GM12878 (cell line): Measurements from ENCODE around the gene IER5. TPM values are rescaled to one million over a fixed set of nuclear protein-coding genes. Genes with fewer than 3 reads are reported as not detected.

Experiments
- ATAC-seq: fragments of 200-7000 bp; cut with Tn5 transposase; 3 replicates; pipeline ENCODE4 v1.9.1; 2020; ENCODE audit warnings: mild to moderate bottlenecking, moderate library complexity
- BruUV-seq: library from RNA; stranded (reverse); fragments of 400-500 nt; replicated peaks from 2 replicates; lab custom pipeline; 2021; lab: Mats Ljungman, UMichigan
- CTCF ChIA-PET: fragments of 300-600 bp; sonication (Branson Sonifier 250); formaldehyde crosslinking; extraction: SDS; loops from one replicate; lab custom pipeline; 2021; ENCODE audit warnings: inconsistent platforms; lab: Yijun Ruan, JAX
- POLR2A ChIA-PET: fragments of 350-600 bp; formaldehyde crosslinking; extraction: SDS; loops from one replicate; lab custom pipeline; 2021; ENCODE audit warnings: inconsistent platforms; lab: Charles Lee
- RAD21 ChIA-PET: fragments of 300-600 bp; sonication (Branson Sonifier 250); formaldehyde crosslinking; loops from one replicate; lab custom pipeline; 2023; ENCODE audit warnings: antibody characterized with exemption; ENCODE audit not compliant: unreplicated experiment; lab: Charles Lee
- SMC1A ChIA-PET: fragments of 300-600 bp; sonication (Branson Sonifier 250); formaldehyde crosslinking; loops from one replicate; lab custom pipeline; 2023; ENCODE audit not compliant: unreplicated experiment, uncharacterized antibody; lab: Charles Lee
- DNase-seq: peaks from one replicate; pipeline ENCODE4 v3.0.0-alpha.2; 2011; ENCODE audit warnings: low read depth, low spot score
- FAIRE-seq: peaks from 3 replicates; lab custom pipeline; 2011; peaks lifted over from hg19 to GRCh38; lab: Jason Lieb, UNC
- H2AFZ ChIP-seq: 2 replicates; pipeline ENCODE4 v1.6.0; 2011; ENCODE audit warnings: low read depth, low read length, control low read depth; ENCODE audit not compliant: control insufficient read depth
- H3K27ac ChIP-seq: 2 replicates; pipeline ENCODE4 v1.5.1; 2011; ENCODE audit warnings: control low read depth; ENCODE audit not compliant: control insufficient read depth, insufficient read depth
- H3K27me3 ChIP-seq, 2 experiments: replicated peaks in 1 of 2; 2 replicates each; pipeline versions ENCODE4 v1.6.0 to v1.6.1; 2011; ENCODE audit warnings: low read length in 1 of 2; ENCODE audit not compliant: control insufficient read depth in 2 of 2, insufficient read depth in 2 of 2
- H3K36me3 ChIP-seq, 2 experiments: 2 replicates each; pipeline ENCODE4 v1.5.1; 2011; ENCODE audit warnings: low read length in 1 of 2; ENCODE audit not compliant: control insufficient read depth in 2 of 2, insufficient read depth in 2 of 2
- H3K4me1 ChIP-seq: 2 replicates; pipeline ENCODE4 v1.6.1; 2011; ENCODE audit warnings: mild to moderate bottlenecking, low read length, moderate library complexity, mixed read lengths; ENCODE audit not compliant: control insufficient read depth, insufficient read depth
- H3K4me2 ChIP-seq: 2 replicates; pipeline ENCODE4 v1.6.0; 2011; ENCODE audit warnings: control low read depth; ENCODE audit not compliant: control insufficient read depth, insufficient read depth
- H3K4me3 ChIP-seq: fragments of 200-600 bp; sonication (generic); 2 replicates; pipeline ENCODE4 v1.5.1; 2016
- H3K79me2 ChIP-seq: 2 replicates; pipeline ENCODE4 v1.6.0; 2011; ENCODE audit warnings: low read length; ENCODE audit not compliant: control insufficient read depth, insufficient read depth
- H3K9ac ChIP-seq: 2 replicates; pipeline ENCODE4 v1.8.0; 2011; ENCODE audit warnings: low read length, control low read depth, mixed read lengths; ENCODE audit not compliant: control insufficient read depth, insufficient read depth
- H3K9me3 ChIP-seq: replicated peaks from 3 replicates; pipeline ENCODE4 v1.5.1; 2011; ENCODE audit warnings: mild to moderate bottlenecking, low read length; ENCODE audit not compliant: control insufficient read depth, insufficient read depth
- H4K20me1 ChIP-seq: 2 replicates; pipeline ENCODE4 v1.6.0; 2011; ENCODE audit not compliant: control insufficient read depth, insufficient read depth
- ATF2 ChIP-seq: IDR thresholded peaks from 2 replicates; pipeline ENCODE4 v1.6.1; 2012; ENCODE audit warnings: low read length, inconsistent platforms
- BCL3 ChIP-seq: IDR thresholded peaks from 2 replicates; pipeline ENCODE4 v1.6.1; 2011; ENCODE audit warnings: borderline replicate concordance, low read depth, mild to moderate bottlenecking, moderate library complexity, low read length; ENCODE audit not compliant: insufficient read depth, poor library complexity, severe bottlenecking
- CBX3 ChIP-seq: fragments of 200-600 bp; sonication (generic); IDR thresholded peaks from 2 replicates; pipeline ENCODE4 v1.6.1; 2016; ENCODE audit warnings: low read depth, borderline replicate concordance
- CREB1 ChIP-seq: IDR thresholded peaks from 2 replicates; pipeline ENCODE4 v1.6.1; 2012; ENCODE audit warnings: low read depth, mild to moderate bottlenecking, inconsistent platforms
- E4F1 ChIP-seq: fragments of 450-650 bp; IDR thresholded peaks from 2 replicates; pipeline ENCODE4 v1.6.1; 2018; ENCODE audit warnings: borderline replicate concordance, mild to moderate bottlenecking; ENCODE audit not compliant: partially characterized antibody
- FOXK2 ChIP-seq: fragments of 450-650 bp; IDR thresholded peaks from 2 replicates; pipeline ENCODE4 v1.6.1; 2017; ENCODE audit warnings: mild to moderate bottlenecking, moderate library complexity
- HCFC1 ChIP-seq: fragments of 150-350 bp; IDR thresholded peaks from 2 replicates; pipeline ENCODE4 v1.6.1; 2014; ENCODE audit warnings: low read length
- HSF1 ChIP-seq: fragments of 150-350 bp; IDR thresholded peaks from 2 replicates; pipeline ENCODE4 v1.6.1; 2014; ENCODE audit warnings: mild to moderate bottlenecking, low read depth, low read length
- IRF3 ChIP-seq: fragments of 450-650 bp; IDR thresholded peaks from 2 replicates; pipeline ENCODE4 v1.6.1; 2014; ENCODE audit warnings: mild to moderate bottlenecking
- LARP7 ChIP-seq: fragments of 450-650 bp; IDR thresholded peaks from 2 replicates; pipeline ENCODE4 v1.6.1; 2017; ENCODE audit warnings: mild to moderate bottlenecking
- NFIC ChIP-seq: IDR thresholded peaks from 2 replicates; pipeline ENCODE4 v1.6.1; 2012; ENCODE audit warnings: low read depth, mild to moderate bottlenecking, inconsistent platforms, low read length, moderate library complexity
- NFYA ChIP-seq: IDR thresholded peaks from 2 replicates; pipeline ENCODE4 v1.6.1; 2011; ENCODE audit warnings: low read depth, mild to moderate bottlenecking, low read length, improper control_type of control experiment, borderline replicate concordance
- NRF1 ChIP-seq: conservative IDR thresholded peaks from 2 replicates; pipeline ENCODE4 v1.6.1; 2011; ENCODE audit warnings: mild to moderate bottlenecking, low read depth, low read length, improper control_type of control experiment
- RELB ChIP-seq: fragments of 450-650 bp; IDR thresholded peaks from 2 replicates; pipeline ENCODE4 v1.6.1; 2017; ENCODE audit warnings: low read depth, mild to moderate bottlenecking, moderate library complexity
- WGBS: methylation state at CpG from one replicate; pipeline ENCODE4 v1.1.6; 2016; ENCODE audit warnings: low lambda C conversion rate; ENCODE audit not compliant: insufficient replicate concordance, insufficient coverage; ENCODE audit errors: missing lambda C conversion rate; 5-methylcytosine and 5-hydroxymethylcytosine counted together
- in situ Hi-C: fragments of 300-500 bp; cut with MboI; formaldehyde crosslinking; loops from 9 replicates; pipeline ENCODE4 v1.14.3; 2018; ENCODE audit warnings: mixed read lengths
- intact Hi-C: fragments of 100-400 bp; cut with micrococcal nuclease; formaldehyde crosslinking; loops from one replicate; pipeline ENCODE4 v1.14.2; 2022; ENCODE audit not compliant: unreplicated experiment
- polyA plus RNA-seq, 11 experiments: library from polyadenylated mRNA; depleted of rRNA in 4 of 11; unstranded in 6 of 11; stranded (reverse) in 5 of 11; fragments of >200 nt; fragmentation: Nextera tagmentation in 4 of 11; fragmentation: Illumina TruSeq in 1 of 11; extraction: Ambion mirVana in 4 of 11; extraction: Trizol in 1 of 11; gene quantifications; 1 replicate in 1 of 11; 2 replicates in 10 of 11; pipeline versions ENCODE4 v1.2.1 to v1.2.3, GENCODE V29; 2011 to 2016; ENCODE audit warnings: inconsistent platforms in 2 of 11, missing spikeins in 2 of 11, low read depth in 1 of 11
- total RNA-seq, 4 experiments: library from RNA; depleted of rRNA in 3 of 4; stranded (reverse); fragments of >200 nt in 3 of 4; fragmentation: Illumina TruSeq in 1 of 4; extraction: Trizol in 1 of 4; gene quantifications; 2 replicates each; pipeline versions ENCODE4 v1.2.1 to v1.2.3, GENCODE V29; 2013 to 2021

IER5 gene
- total and polyA plus RNA-seq, 10 of the 15 experiments (the other 5 are each of a cell fraction or from before 2014, with no cell fraction given): 4.3 to 75.2 (median 30.5) TPM

GRCh38 chr1:181079382-181079781, 9.1 kb upstream of the IER5 start:
- FAIRE-seq (no peak), DNase-seq (no peak), ATAC-seq (no peak)
- ChIA-PET POLR2A (interaction anchor here (0.6 to 1.6 kb wide), 15 partner anchors 11 to 457 kb away, joined by 3 to 8 read pairs (median 3); no protein-coding TSS in a partner anchor), SMC1A (interaction anchor here (0.7 to 7.7 kb wide), 19 partner anchors 11 to 86 kb away, joined by 3 to 103 read pairs (median 6); partner anchors contain the start of gene MR1), CTCF (interaction anchor here (0.8 to 3.0 kb wide), 20 partner anchors 10 to 546 kb away, joined by 3 to 49 read pairs (median 4); partner anchors contain the start of gene MR1), RAD21 (interaction anchor here (0.7 to 7.1 kb wide), 17 partner anchors 17 to 198 kb away, joined by 3 to 61 read pairs (median 5); no protein-coding TSS in a partner anchor)
- no TSS peak for BruUV-seq
- WGBS: 27% methylated on average over 2 of the region's 2 CpGs
- H3K27ac ChIP-seq: no peak overlapping the region
- in situ Hi-C loops: no loop called here
- H4K20me1 ChIP-seq: no peaks in the 10 kb centered on the region
- intact Hi-C loops: no loop called here
- no peaks in the 10 kb centered on the region for H3K36me3 ChIP-seq
- H3K4me2 ChIP-seq: peak overlapping the region; percentile 31; the same call in 1 of the 2 replicates
- H3K4me1 ChIP-seq: peaks cover 38% of the 10 kb centered on the region
- no peaks in the 10 kb centered on the region for H3K27me3 ChIP-seq
- H3K9ac ChIP-seq: no peak overlapping the region
- H3K9me3 ChIP-seq: no peaks in the 10 kb centered on the region
- no peak overlapping the region for H2AFZ ChIP-seq
- H3K79me2 ChIP-seq: no peaks in the 10 kb centered on the region
- H3K4me3 ChIP-seq: no peak overlapping the region
- TF ChIP-seq LARP7 (no peak), NFIC (peak; percentile 61), CREB1 (no peak), IRF3 (no peak), NFYA (no peak), NRF1 (no peak), BCL3 (peak; percentile 29), FOXK2 (no peak), CBX3 (no peak), ATF2 (0 out of 2 replicates have a peak, but pooled peaks have one; percentile 22), RELB (no peak), HSF1 (no peak), E4F1 (no peak), HCFC1 (no peak)
